HepG2 (cell line): ENCODE results near the gene DNAJB12. TPM values are rescaled to one million over a fixed set of nuclear protein-coding genes. Genes with fewer than 3 reads are reported as not detected.

Source experiments
- AKAP8 ChIP-seq: sonication (generic); formaldehyde crosslinking; IDR thresholded peaks from 2 replicates; pipeline ENCODE4 v1.5.1; 2020; ENCODE audit warnings: mild to moderate bottlenecking, missing genetic modification reagents
- NFRKB ChIP-seq: fragments of 450-650 bp; IDR thresholded peaks from 2 replicates; pipeline ENCODE4 v1.6.1; 2017
- PPARG ChIP-seq: conservative IDR thresholded peaks from 2 replicates; pipeline ENCODE4 v1.6.1; 2016; ENCODE audit warnings: missing biosample characterization, missing genetic modification reagents
- SETDB1 ChIP-seq: sonication (generic); formaldehyde crosslinking; IDR thresholded peaks from 2 replicates; pipeline ENCODE4 v1.5.1; 2020; ENCODE audit warnings: missing genetic modification reagents, mild to moderate bottlenecking, borderline replicate concordance
- ZNF207 ChIP-seq: fragments of 450-650 bp; IDR thresholded peaks from 2 replicates; pipeline ENCODE4 v1.6.1; 2016; ENCODE audit warnings: antibody characterized with exemption, borderline replicate concordance
- ZNF335 ChIP-seq: sonication (generic); formaldehyde crosslinking; IDR thresholded peaks from 2 replicates; pipeline ENCODE4 v1.4.0; 2020; ENCODE audit warnings: missing genetic modification reagents
- ZNF556 ChIP-seq: sonication (generic); formaldehyde crosslinking; IDR thresholded peaks from 2 replicates; pipeline ENCODE4 v1.4.0; 2020; ENCODE audit warnings: mild to moderate bottlenecking, missing genetic modification reagents, borderline replicate concordance
- ZNF569 ChIP-seq: sonication (generic); formaldehyde crosslinking; IDR thresholded peaks from 2 replicates; pipeline ENCODE4 v1.5.0; 2020; ENCODE audit warnings: mild to moderate bottlenecking, missing genetic modification reagents, moderate library complexity, borderline replicate concordance
- ZNF577 ChIP-seq: sonication (generic); formaldehyde crosslinking; IDR thresholded peaks from 2 replicates; pipeline ENCODE4 v1.4.0; 2020; ENCODE audit warnings: mild to moderate bottlenecking, low read depth, missing genetic modification reagents, borderline replicate concordance
- polyA plus RNA-seq, 8 experiments: library from polyadenylated mRNA; depleted of rRNA in 3 of 8; stranded (reverse) in 7 of 8; unstranded in 1 of 8; fragments of >200 nt; fragmentation: Illumina TruSeq in 4 of 8; extraction: Trizol in 4 of 8; gene quantifications; 2 replicates each; pipeline versions ENCODE4 v1.2.1 to v1.2.3, GENCODE V29; 2011 to 2016; ENCODE audit warnings: low read depth in 4 of 8, missing spikeins in 1 of 8, mixed read lengths in 1 of 8; ENCODE audit not compliant: insufficient read depth in 1 of 8
- total RNA-seq, 5 experiments: library from RNA; depleted of rRNA; stranded (reverse); fragments of >200 nt; fragmentation: Illumina TruSeq; extraction: Trizol; gene quantifications; 2 replicates each; pipeline ENCODE4 v1.2.3, GENCODE V29; 2016; ENCODE audit warnings: low read depth in 1 of 5
- TF ChIP-seq, protein P1 (sequence below): sonication (generic); formaldehyde crosslinking; IDR thresholded peaks from 2 replicates; pipeline ENCODE4 v1.5.0; 2020; ENCODE audit warnings: mild to moderate bottlenecking, missing genetic modification reagents, borderline replicate concordance
- TF ChIP-seq, protein P2 (sequence below): sonication (generic); formaldehyde crosslinking; IDR thresholded peaks from 2 replicates; pipeline ENCODE4 v1.5.1; 2020; ENCODE audit warnings: missing genetic modification reagents, mild to moderate bottlenecking, borderline replicate concordance
- TF ChIP-seq, protein P3 (sequence below): sonication (generic); formaldehyde crosslinking; IDR thresholded peaks from 2 replicates; pipeline ENCODE4 v1.4.0; 2020; ENCODE audit warnings: missing genetic modification reagents, low read depth, mild to moderate bottlenecking, borderline replicate concordance
- TF ChIP-seq, protein P4 (sequence below): sonication (generic); formaldehyde crosslinking; IDR thresholded peaks from 2 replicates; pipeline ENCODE4 v1.4.0; 2020; ENCODE audit warnings: missing genetic modification reagents, borderline replicate concordance
- TF ChIP-seq, protein P5 (sequence below): IDR thresholded peaks from 2 replicates; pipeline ENCODE4 v1.6.1; 2012; ENCODE audit warnings: inconsistent platforms
- TF ChIP-seq, protein P6 (sequence below): sonication (generic); formaldehyde crosslinking; IDR thresholded peaks from 2 replicates; pipeline ENCODE4 v1.4.0; 2020; ENCODE audit warnings: missing genetic modification reagents, mild to moderate bottlenecking, borderline replicate concordance

The DNAJB12 gene
- total and polyA plus RNA-seq, 2 of the 13 experiments (the other 11 are each of a cell fraction or from before 2014, with no cell fraction given) = 10.8 to 18.2 TPM

DNA sequence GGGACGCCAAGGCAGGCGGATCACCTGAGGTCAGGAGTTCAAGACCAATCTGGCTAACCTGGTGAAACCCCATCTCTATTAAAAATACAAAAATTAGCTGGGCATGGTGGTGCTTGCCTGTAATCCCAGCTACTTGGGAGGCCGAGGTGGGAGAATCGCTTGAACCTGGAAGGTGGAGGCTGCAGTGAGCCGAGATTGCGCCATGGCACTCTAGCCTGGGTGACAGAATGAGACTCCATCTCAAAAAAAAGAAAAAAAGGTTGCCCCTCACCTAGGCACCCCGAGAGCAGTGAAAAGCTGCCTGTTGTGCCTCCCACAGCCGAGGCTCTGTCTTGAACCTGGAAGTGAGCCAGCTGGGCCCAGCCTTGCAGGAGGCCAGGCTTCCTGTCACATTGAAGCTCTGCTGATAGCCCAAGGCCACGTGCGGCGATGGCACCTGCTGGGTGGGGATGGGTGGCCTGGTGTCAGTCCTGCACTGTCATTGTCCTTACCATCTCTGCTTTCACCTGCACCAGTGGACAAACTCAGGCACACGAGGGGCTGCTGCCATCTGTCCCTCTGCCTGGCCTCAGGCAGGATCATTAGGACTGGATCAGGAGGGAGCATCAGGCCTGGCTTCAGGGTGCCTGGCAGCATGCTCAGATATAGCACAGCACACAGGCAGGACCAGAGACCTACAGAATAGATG, 37.8 kb downstream of the DNAJB12 start (continued):
- TF ChIP-seq, protein P1, sequence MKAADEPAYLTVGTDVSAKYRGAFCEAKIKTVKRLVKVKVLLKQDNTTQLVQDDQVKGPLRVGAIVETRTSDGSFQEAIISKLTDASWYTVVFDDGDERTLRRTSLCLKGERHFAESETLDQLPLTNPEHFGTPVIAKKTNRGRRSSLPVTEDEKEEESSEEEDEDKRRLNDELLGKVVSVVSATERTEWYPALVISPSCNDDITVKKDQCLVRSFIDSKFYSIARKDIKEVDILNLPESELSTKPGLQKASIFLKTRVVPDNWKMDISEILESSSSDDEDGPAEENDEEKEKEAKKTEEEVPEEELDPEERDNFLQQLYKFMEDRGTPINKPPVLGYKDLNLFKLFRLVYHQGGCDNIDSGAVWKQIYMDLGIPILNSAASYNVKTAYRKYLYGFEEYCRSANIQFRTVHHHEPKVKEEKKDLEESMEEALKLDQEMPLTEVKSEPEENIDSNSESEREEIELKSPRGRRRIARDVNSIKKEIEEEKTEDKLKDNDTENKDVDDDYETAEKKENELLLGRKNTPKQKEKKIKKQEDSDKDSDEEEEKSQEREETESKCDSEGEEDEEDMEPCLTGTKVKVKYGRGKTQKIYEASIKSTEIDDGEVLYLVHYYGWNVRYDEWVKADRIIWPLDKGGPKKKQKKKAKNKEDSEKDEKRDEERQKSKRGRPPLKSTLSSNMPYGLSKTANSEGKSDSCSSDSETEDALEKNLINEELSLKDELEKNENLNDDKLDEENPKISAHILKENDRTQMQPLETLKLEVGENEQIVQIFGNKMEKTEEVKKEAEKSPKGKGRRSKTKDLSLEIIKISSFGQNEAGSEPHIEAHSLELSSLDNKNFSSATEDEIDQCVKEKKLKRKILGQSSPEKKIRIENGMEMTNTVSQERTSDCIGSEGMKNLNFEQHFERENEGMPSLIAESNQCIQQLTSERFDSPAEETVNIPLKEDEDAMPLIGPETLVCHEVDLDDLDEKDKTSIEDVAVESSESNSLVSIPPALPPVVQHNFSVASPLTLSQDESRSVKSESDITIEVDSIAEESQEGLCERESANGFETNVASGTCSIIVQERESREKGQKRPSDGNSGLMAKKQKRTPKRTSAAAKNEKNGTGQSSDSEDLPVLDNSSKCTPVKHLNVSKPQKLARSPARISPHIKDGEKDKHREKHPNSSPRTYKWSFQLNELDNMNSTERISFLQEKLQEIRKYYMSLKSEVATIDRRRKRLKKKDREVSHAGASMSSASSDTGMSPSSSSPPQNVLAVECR (CRISPR knock-in tag) = peak; percentile 77
- TF ChIP-seq ZNF207 (no peak), SETDB1 (CRISPR knock-in tag) (no peak), ZNF577 (no peak), NFRKB (no peak), PPARG (CRISPR knock-in tag) (peak; percentile 75), ZNF335 (CRISPR knock-in tag) (peak; percentile 74; the same call in 1 of the 2 replicates), ZNF556 (no peak), ZNF569 (CRISPR knock-in tag) (no peak), AKAP8 (CRISPR knock-in tag) (no peak)
- TF ChIP-seq, protein P2, sequence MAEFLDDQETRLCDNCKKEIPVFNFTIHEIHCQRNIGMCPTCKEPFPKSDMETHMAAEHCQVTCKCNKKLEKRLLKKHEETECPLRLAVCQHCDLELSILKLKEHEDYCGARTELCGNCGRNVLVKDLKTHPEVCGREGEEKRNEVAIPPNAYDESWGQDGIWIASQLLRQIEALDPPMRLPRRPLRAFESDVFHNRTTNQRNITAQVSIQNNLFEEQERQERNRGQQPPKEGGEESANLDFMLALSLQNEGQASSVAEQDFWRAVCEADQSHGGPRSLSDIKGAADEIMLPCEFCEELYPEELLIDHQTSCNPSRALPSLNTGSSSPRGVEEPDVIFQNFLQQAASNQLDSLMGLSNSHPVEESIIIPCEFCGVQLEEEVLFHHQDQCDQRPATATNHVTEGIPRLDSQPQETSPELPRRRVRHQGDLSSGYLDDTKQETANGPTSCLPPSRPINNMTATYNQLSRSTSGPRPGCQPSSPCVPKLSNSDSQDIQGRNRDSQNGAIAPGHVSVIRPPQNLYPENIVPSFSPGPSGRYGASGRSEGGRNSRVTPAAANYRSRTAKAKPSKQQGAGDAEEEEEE (CRISPR knock-in tag) = no peak
- TF ChIP-seq, protein P3, sequence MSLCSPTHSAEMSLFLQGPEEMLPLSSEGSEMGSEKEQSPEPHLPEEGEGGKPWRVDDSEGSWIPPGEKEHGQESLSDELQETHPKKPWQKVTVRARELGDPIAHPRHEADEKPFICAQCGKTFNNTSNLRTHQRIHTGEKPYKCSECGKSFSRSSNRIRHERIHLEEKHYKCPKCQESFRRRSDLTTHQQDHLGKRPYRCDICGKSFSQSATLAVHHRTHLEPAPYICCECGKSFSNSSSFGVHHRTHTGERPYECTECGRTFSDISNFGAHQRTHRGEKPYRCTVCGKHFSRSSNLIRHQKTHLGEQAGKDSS (CRISPR knock-in tag) = peak; percentile 58; the same call in 1 of the 2 replicates
- TF ChIP-seq, protein P4, sequence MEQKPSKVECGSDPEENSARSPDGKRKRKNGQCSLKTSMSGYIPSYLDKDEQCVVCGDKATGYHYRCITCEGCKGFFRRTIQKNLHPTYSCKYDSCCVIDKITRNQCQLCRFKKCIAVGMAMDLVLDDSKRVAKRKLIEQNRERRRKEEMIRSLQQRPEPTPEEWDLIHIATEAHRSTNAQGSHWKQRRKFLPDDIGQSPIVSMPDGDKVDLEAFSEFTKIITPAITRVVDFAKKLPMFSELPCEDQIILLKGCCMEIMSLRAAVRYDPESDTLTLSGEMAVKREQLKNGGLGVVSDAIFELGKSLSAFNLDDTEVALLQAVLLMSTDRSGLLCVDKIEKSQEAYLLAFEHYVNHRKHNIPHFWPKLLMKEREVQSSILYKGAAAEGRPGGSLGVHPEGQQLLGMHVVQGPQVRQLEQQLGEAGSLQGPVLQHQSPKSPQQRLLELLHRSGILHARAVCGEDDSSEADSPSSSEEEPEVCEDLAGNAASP (CRISPR knock-in tag) = peak; percentile 79; the same call in 1 of the 2 replicates
- TF ChIP-seq, protein P5, sequence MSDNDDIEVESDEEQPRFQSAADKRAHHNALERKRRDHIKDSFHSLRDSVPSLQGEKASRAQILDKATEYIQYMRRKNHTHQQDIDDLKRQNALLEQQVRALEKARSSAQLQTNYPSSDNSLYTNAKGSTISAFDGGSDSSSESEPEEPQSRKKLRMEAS = peak; percentile 99
- TF ChIP-seq, protein P6, sequence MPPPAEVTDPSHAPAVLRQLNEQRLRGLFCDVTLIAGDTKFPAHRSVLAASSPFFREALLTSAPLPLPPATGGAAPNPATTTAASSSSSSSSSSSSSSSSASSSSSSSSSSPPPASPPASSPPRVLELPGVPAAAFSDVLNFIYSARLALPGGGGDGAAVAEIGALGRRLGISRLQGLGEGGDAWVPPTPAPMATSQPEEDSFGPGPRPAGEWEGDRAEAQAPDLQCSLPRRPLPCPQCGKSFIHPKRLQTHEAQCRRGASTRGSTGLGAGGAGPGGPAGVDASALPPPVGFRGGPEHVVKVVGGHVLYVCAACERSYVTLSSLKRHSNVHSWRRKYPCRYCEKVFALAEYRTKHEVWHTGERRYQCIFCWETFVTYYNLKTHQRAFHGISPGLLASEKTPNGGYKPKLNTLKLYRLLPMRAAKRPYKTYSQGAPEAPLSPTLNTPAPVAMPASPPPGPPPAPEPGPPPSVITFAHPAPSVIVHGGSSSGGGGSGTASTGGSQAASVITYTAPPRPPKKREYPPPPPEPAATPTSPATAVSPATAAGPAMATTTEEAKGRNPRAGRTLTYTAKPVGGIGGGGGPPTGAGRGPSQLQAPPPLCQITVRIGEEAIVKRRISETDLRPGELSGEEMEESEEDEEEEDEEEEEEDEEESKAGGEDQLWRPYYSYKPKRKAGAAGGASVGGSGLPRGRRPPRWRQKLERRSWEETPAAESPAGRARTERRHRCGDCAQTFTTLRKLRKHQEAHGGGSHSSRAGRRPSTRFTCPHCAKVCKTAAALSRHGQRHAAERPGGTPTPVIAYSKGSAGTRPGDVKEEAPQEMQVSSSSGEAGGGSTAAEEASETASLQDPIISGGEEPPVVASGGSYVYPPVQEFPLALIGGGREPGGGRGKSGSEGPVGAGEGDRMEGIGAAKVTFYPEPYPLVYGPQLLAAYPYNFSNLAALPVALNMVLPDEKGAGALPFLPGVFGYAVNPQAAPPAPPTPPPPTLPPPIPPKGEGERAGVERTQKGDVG (CRISPR knock-in tag) = no peak
